SK-N-MC (cell line): ENCODE measurements around the gene NUP58.

Source experiments
- EZH2 ChIP-seq: fragments of 200-600 bp; sonication (generic); IDR thresholded peaks from one replicate; pipeline ENCODE4 v1.6.1; 2017; ENCODE audit warnings: antibody characterized with exemption
- POLR2AphosphoS5 ChIP-seq: IDR thresholded peaks from 2 replicates; pipeline ENCODE4 v1.6.1; 2012; ENCODE audit warnings: mild to moderate bottlenecking, low read depth, low read length, borderline replicate concordance

- TF ChIP-seq POLR2AphosphoS5, result no peak
- no peak for TF ChIP-seq EZH2
Measured at GRCh38 chr13:25391932-25392331, 90.5 kb downstream of the NUP58 start.
